GM21528 (cell line): ENCODE data around the gene ETV6.

Experiments used
- ATAC-seq: cut with Tn5 transposase; IDR thresholded peaks from one replicate; pipeline ENCODE4 v1.9.1; 2021; ENCODE audit warnings: mild to moderate bottlenecking, moderate library complexity; ENCODE audit not compliant: unreplicated experiment, low FRiP score

The ETV6 gene

GRCh38 chr12:11943919-11944700 lies 294.6 kb downstream of the ETV6 start:
- no peak for ATAC-seq
